ENCODE data around the gene PRR23C. TPM values are rescaled to one million over a fixed set of nuclear protein-coding genes. Genes with fewer than 3 reads are reported as not detected.

Gene PRR23C
- total and polyA plus RNA-seq, 10 donors, result not detected

GRCh38 chr3:139005356-139005993 lies 39.2 kb downstream of the PRR23C start:
- Histone ChIP-seq H3K4me3 (no peak overlapping the region), H3K4me1 (no peaks in the 10 kb centered on the region), H3K27ac (no peak overlapping the region), H3K9me3 (peaks cover 0 to 66% (median 41%) of the 10 kb centered on the region in 8 donors), H3K27me3 (replicated peaks in 1 of 7) (peaks cover 0 to 2% (median 0%) of the 10 kb centered on the region in 7 donors), H3K36me3 (no peaks in the 10 kb centered on the region)
- no peak for TF ChIP-seq POLR2A (IDR thresholded peaks at IDR 0.05)
- TF ChIP-seq POLR2AphosphoS5 (IDR thresholded peaks at IDR 0.05), result no peak
- TF ChIP-seq CTCF (IDR thresholded peaks at IDR 0.05 in 8 of 11, conservative IDR thresholded peaks at IDR 0.05 in 3 of 11), result no peak
- intact Hi-C loops (cut with DNase I; ENCODE audit: low total_unique reads), result no loop called here
- no peak for DNase-seq
- WGBS, 5 donors, result 84 to 91% (median 86%) methylated on average over 35 to 45 of the region's 45 CpGs

- no peak for TF ChIP-seq POLR2A (IDR thresholded peaks at IDR 0.05)
- TF ChIP-seq POLR2AphosphoS5 (IDR thresholded peaks at IDR 0.05), result no peak
- peaks cover 0 to 17% (median 10%) of the 10 kb centered on the region in 8 donors for H3K9me3 ChIP-seq
- 69 to 90% (median 86%) methylated on average over 1 of the region's 1 CpG for WGBS, 5 donors
- H3K36me3 ChIP-seq, result no peaks in the 10 kb centered on the region
- intact Hi-C loops (cut with DNase I; ENCODE audit: low total_unique reads), result no loop called here
- no peaks in the 10 kb centered on the region for H3K4me1 ChIP-seq
- peaks cover 0 to 11% (median 0%) of the 10 kb centered on the region in 7 donors for H3K27me3 ChIP-seq (replicated peaks in 1 of 7)
- H3K27ac ChIP-seq, result no peak overlapping the region
- H3K4me3 ChIP-seq, result no peak overlapping the region
- no peak for DNase-seq
These were observed 49.0 kb downstream of the PRR23C start for GRCh38 chr3:138995706-138996105.

Other genes starting within 250 kb of the PRR23C start
- gene PIK3CB, start 210.0 kb downstream of the PRR23C start, total RNA-seq, result 10 to 100 TPM; 25.8 to 43.8 (median 37.9) TPM
- 1 to 10 TPM; 4.6 to 9.1 (median 5.1) TPM for gene PIK3CB, start 210.0 kb downstream of the PRR23C start, polyA plus RNA-seq
- gene FOXL2, start 97.8 kb downstream of the PRR23C start, total RNA-seq, result not detected
- gene FOXL2, start 97.8 kb downstream of the PRR23C start, polyA plus RNA-seq, result not detected
- gene FOXL2NB, start 97.7 kb downstream of the PRR23C start, total RNA-seq, result not detected
- under 1 TPM in 1 of 3 donors, not detected in 2; 0.04 TPM for gene FOXL2NB, start 97.7 kb downstream of the PRR23C start, polyA plus RNA-seq
- not detected for gene PRR23A, start 38.6 kb downstream of the PRR23C start, total RNA-seq
- gene PRR23A, start 38.6 kb downstream of the PRR23C start, polyA plus RNA-seq, result not detected
- gene PRR23B, start 24.0 kb downstream of the PRR23C start, total RNA-seq, result not detected
- gene PRR23B, start 24.0 kb downstream of the PRR23C start, polyA plus RNA-seq, result not detected